GM23338 (cell line): Measurements from ENCODE around the gene THBS2. TPM values are rescaled to one million over a fixed set of nuclear protein-coding genes. Genes with fewer than 3 reads are reported as not detected.

Experiments
- ATAC-seq: fragments of 200-7000 bp; cut with Tn5 transposase; 3 replicates; pipeline ENCODE4 v1.9.1; 2020
- DNase-seq: peaks from one replicate; pipeline ENCODE4 v3.0.0-alpha.2; 2015; ENCODE audit warnings: low spot score
- H2AFZ ChIP-seq: fragments of 200-600 bp; sonication (generic); 2 replicates; pipeline ENCODE4 v1.8.0; 2016; ENCODE audit warnings: antibody characterized with exemption, mild to moderate bottlenecking, moderate library complexity
- H3F3A ChIP-seq: fragments of 200-600 bp; sonication (generic); replicated peaks from 2 replicates; pipeline ENCODE4 v1.8.0; 2017; ENCODE audit warnings: antibody characterized with exemption, mixed run types, low read depth
- H3K27ac ChIP-seq: fragments of 200-600 bp; sonication (generic); 2 replicates; pipeline ENCODE4 v1.6.1; 2016; ENCODE audit warnings: low read depth
- H3K27me3 ChIP-seq: fragments of 200-600 bp; sonication (generic); 2 replicates; pipeline ENCODE4 v1.8.0; 2016; ENCODE audit warnings: mild to moderate bottlenecking, mixed run types, moderate library complexity; ENCODE audit not compliant: insufficient read depth
- H3K36me3 ChIP-seq: fragments of 200-600 bp; sonication (generic); 2 replicates; pipeline ENCODE4 v1.8.0; 2016; ENCODE audit warnings: mild to moderate bottlenecking; ENCODE audit not compliant: insufficient read depth
- H3K4me1 ChIP-seq: fragments of 200-600 bp; sonication (generic); 2 replicates; pipeline ENCODE4 v1.8.0; 2016; ENCODE audit warnings: mild to moderate bottlenecking, moderate library complexity; ENCODE audit not compliant: insufficient read depth
- H3K4me2 ChIP-seq: fragments of 200-600 bp; sonication (generic); 2 replicates; pipeline ENCODE4 v1.7.1; 2017; ENCODE audit warnings: mixed run types
- H3K4me3 ChIP-seq: fragments of 200-600 bp; sonication (generic); 2 replicates; pipeline ENCODE4 v1.6.1; 2016; ENCODE audit warnings: mixed run types
- H3K79me2 ChIP-seq: fragments of 200-600 bp; sonication (generic); replicated peaks from 2 replicates; pipeline ENCODE4 v1.8.0; 2017; ENCODE audit warnings: mild to moderate bottlenecking; ENCODE audit not compliant: insufficient read depth
- H3K9me2 ChIP-seq: fragments of 200-600 bp; sonication (generic); 2 replicates; pipeline ENCODE4 v1.8.0; 2017; ENCODE audit not compliant: insufficient read depth
- H4K20me1 ChIP-seq: fragments of 200-600 bp; sonication (generic); replicated peaks from 2 replicates; pipeline ENCODE4 v1.8.0; 2017; ENCODE audit warnings: mild to moderate bottlenecking; ENCODE audit not compliant: insufficient read depth
- H3K27ac Mint-ChIP-seq: 2 replicates; pipeline ENCODE4 v1.8.0; 2020; ENCODE audit warnings: inconsistent platforms, mild to moderate bottlenecking, moderate library complexity, mixed read lengths
- H3K27me3 Mint-ChIP-seq: 3 replicates; pipeline ENCODE4 v1.8.0; 2022; ENCODE audit warnings: low read depth, mild to moderate bottlenecking, moderate library complexity, mixed read lengths, inconsistent platforms; ENCODE audit not compliant: insufficient read depth, poor library complexity
- H3K36me3 Mint-ChIP-seq: 3 replicates; pipeline ENCODE4 v1.8.0; 2021; ENCODE audit warnings: low read depth, mild to moderate bottlenecking, inconsistent platforms, moderate library complexity, mixed read lengths
- H3K4me1 Mint-ChIP-seq: 3 replicates; pipeline ENCODE4 v1.8.0; 2020; ENCODE audit warnings: mild to moderate bottlenecking, inconsistent platforms, mixed read lengths
- H3K4me3 Mint-ChIP-seq: 3 replicates; pipeline ENCODE4 v1.8.0; 2021; ENCODE audit warnings: moderate library complexity, mild to moderate bottlenecking, inconsistent platforms, mixed read lengths
- H3K9me3 Mint-ChIP-seq: 3 replicates; pipeline ENCODE4 v1.8.0; 2020; ENCODE audit warnings: moderate library complexity, mild to moderate bottlenecking, inconsistent platforms, mixed read lengths
- POLR2AphosphoS5 ChIP-seq: IDR thresholded peaks from 2 replicates; pipeline ENCODE4 v1.6.1; 2016; ENCODE audit warnings: antibody characterized with exemption, low read depth
- STAT1 ChIP-seq: IDR thresholded peaks from one replicate; pipeline ENCODE4 v1.6.1; 2016; ENCODE audit warnings: antibody characterized with exemption; ENCODE audit not compliant: unreplicated experiment
- ZNF462 ChIP-seq: fragments of 250-450 bp; sonication (Bioruptor Pico); IDR thresholded peaks from 2 replicates; pipeline ENCODE4 v1.5.0; 2020; ENCODE audit warnings: mild to moderate bottlenecking, moderate library complexity
- polyA plus RNA-seq: library from polyadenylated mRNA; unstranded; fragments of >200 nt; fragmentation: Nextera tagmentation; extraction: Ambion mirVana; gene quantifications from 2 replicates; pipeline ENCODE4 v1.2.1, GENCODE V29; 2016
- total RNA-seq: library from RNA; depleted of rRNA; stranded (reverse); fragments of >200 nt; shearing (Covaris generic); gene quantifications from 2 replicates; pipeline ENCODE4 v1.2.3, GENCODE V29; 2014
- TF ChIP-seq, protein P1 (sequence below): IDR thresholded peaks from one replicate; pipeline ENCODE4 v1.6.1; 2018; ENCODE audit warnings: antibody characterized with exemption; ENCODE audit not compliant: unreplicated experiment

Gene THBS2
- total and polyA plus RNA-seq, 2 experiments from 2014 or later, result 7.9 to 44.7 TPM

- TF ChIP-seq ZNF462, result no peak
Observed at GRCh38 chr6:169212897-169213813, 40.5 kb downstream of the THBS2 start (continued).

GRCh38 chr6:169212436-169212835 lies 41.2 kb downstream of the THBS2 start:
- no peak overlapping the region for H3K27ac ChIP-seq
- ATAC-seq, result no peak
- no peaks in the 10 kb centered on the region for H3F3A ChIP-seq
- no peak for DNase-seq
- peak overlapping the region; percentile 66 for H3K4me2 ChIP-seq
- H3K36me3 Mint-ChIP-seq, result peaks cover 4% of the 10 kb centered on the region; the same call in 2 of the 3 replicates
- no peaks in the 10 kb centered on the region for H3K4me1 ChIP-seq
- peaks cover 8% of the 10 kb centered on the region for H3K27me3 Mint-ChIP-seq
- no peaks in the 10 kb centered on the region for H3K79me2 ChIP-seq
- H2AFZ ChIP-seq, result no peak overlapping the region
- H3K27me3 ChIP-seq, result no peaks in the 10 kb centered on the region
- H3K4me3 ChIP-seq, result peak overlapping the region; percentile 21
- H4K20me1 ChIP-seq, result no peaks in the 10 kb centered on the region
- no peaks in the 10 kb centered on the region for H3K9me2 ChIP-seq
- no peak overlapping the region for H3K27ac Mint-ChIP-seq
- H3K36me3 ChIP-seq, result no peaks in the 10 kb centered on the region
- peaks cover 4% of the 10 kb centered on the region; the same call in 2 of the 3 replicates for H3K9me3 Mint-ChIP-seq
- peaks cover 12% of the 10 kb centered on the region; the same call in 2 of the 3 replicates for H3K4me1 Mint-ChIP-seq
- H3K4me3 Mint-ChIP-seq, result no peak overlapping the region
- TF ChIP-seq POLR2AphosphoS5 (no peak), STAT1 (no peak), ZNF462 (no peak)
- TF ChIP-seq, protein P1, sequence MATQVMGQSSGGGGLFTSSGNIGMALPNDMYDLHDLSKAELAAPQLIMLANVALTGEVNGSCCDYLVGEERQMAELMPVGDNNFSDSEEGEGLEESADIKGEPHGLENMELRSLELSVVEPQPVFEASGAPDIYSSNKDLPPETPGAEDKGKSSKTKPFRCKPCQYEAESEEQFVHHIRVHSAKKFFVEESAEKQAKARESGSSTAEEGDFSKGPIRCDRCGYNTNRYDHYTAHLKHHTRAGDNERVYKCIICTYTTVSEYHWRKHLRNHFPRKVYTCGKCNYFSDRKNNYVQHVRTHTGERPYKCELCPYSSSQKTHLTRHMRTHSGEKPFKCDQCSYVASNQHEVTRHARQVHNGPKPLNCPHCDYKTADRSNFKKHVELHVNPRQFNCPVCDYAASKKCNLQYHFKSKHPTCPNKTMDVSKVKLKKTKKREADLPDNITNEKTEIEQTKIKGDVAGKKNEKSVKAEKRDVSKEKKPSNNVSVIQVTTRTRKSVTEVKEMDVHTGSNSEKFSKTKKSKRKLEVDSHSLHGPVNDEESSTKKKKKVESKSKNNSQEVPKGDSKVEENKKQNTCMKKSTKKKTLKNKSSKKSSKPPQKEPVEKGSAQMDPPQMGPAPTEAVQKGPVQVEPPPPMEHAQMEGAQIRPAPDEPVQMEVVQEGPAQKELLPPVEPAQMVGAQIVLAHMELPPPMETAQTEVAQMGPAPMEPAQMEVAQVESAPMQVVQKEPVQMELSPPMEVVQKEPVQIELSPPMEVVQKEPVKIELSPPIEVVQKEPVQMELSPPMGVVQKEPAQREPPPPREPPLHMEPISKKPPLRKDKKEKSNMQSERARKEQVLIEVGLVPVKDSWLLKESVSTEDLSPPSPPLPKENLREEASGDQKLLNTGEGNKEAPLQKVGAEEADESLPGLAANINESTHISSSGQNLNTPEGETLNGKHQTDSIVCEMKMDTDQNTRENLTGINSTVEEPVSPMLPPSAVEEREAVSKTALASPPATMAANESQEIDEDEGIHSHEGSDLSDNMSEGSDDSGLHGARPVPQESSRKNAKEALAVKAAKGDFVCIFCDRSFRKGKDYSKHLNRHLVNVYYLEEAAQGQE, result no peak
